Osteocyte (in vitro differentiated cells): ENCODE results near the gene ADAMTSL3. TPM values are rescaled to one million over a fixed set of nuclear protein-coding genes. Genes with fewer than 3 reads are reported as not detected.

Source experiments
- DNase-seq: peaks from one replicate; pipeline ENCODE4 v3.0.0; 2021; ENCODE audit warnings: mixed read lengths; ENCODE audit not compliant: unreplicated experiment; ENCODE audit errors: extremely low spot score
- H3K27ac Mint-ChIP-seq: one replicate; pipeline ENCODE4 v1.8.0; 2021; ENCODE audit warnings: mild to moderate bottlenecking, mixed read lengths; ENCODE audit not compliant: unreplicated experiment
- H3K27me3 Mint-ChIP-seq: one replicate; pipeline ENCODE4 v1.8.0; 2021; ENCODE audit warnings: mixed read lengths; ENCODE audit not compliant: unreplicated experiment
- H3K36me3 Mint-ChIP-seq: one replicate; pipeline ENCODE4 v1.8.0; 2021; ENCODE audit warnings: mixed read lengths; ENCODE audit not compliant: unreplicated experiment
- H3K4me1 Mint-ChIP-seq: one replicate; pipeline ENCODE4 v1.8.0; 2021; ENCODE audit warnings: mixed read lengths; ENCODE audit not compliant: unreplicated experiment
- H3K4me3 Mint-ChIP-seq: one replicate; pipeline ENCODE4 v1.8.0; 2021; ENCODE audit warnings: mild to moderate bottlenecking, moderate library complexity, mixed read lengths; ENCODE audit not compliant: unreplicated experiment
- H3K9me3 Mint-ChIP-seq: one replicate; pipeline ENCODE4 v1.8.0; 2021; ENCODE audit warnings: mixed read lengths; ENCODE audit not compliant: unreplicated experiment
- CTCF ChIP-seq: fragments of 200-600 bp; sonication (generic); IDR thresholded peaks from 2 replicates; pipeline ENCODE4 v1.5.0; 2021; ENCODE audit warnings: antibody characterized with exemption, mild to moderate bottlenecking, moderate library complexity
- total RNA-seq: library from RNA; stranded (reverse); gene quantifications from 2 replicates; pipeline ENCODE4 v1.2.1, GENCODE V29; 2021

The ADAMTSL3 gene
- total RNA-seq, 1 donor from 2014 or later: not detected

- no peak for TF ChIP-seq CTCF
- H3K4me1 Mint-ChIP-seq: no peaks in the 10 kb centered on the region
- no peak overlapping the region for H3K4me3 Mint-ChIP-seq
- DNase-seq: no peak
- no peak overlapping the region for H3K27ac Mint-ChIP-seq
- no peaks in the 10 kb centered on the region for H3K27me3 Mint-ChIP-seq
- H3K36me3 Mint-ChIP-seq: no peaks in the 10 kb centered on the region
- H3K9me3 Mint-ChIP-seq: peaks cover 7% of the 10 kb centered on the region
Observed at GRCh38 chr15:83848315-83849050, 194.6 kb downstream of the ADAMTSL3 start.

- H3K27ac Mint-ChIP-seq: no peak overlapping the region
- H3K9me3 Mint-ChIP-seq: peaks cover 7% of the 10 kb centered on the region
- DNase-seq: no peak
- no peaks in the 10 kb centered on the region for H3K36me3 Mint-ChIP-seq
- H3K4me1 Mint-ChIP-seq: no peaks in the 10 kb centered on the region
- H3K27me3 Mint-ChIP-seq: no peaks in the 10 kb centered on the region
- TF ChIP-seq CTCF: no peak
- no peak overlapping the region for H3K4me3 Mint-ChIP-seq
Observed at GRCh38 chr15:83850015-83850414, 196.1 kb downstream of the ADAMTSL3 start.

- no peak for DNase-seq
- H3K36me3 Mint-ChIP-seq: no peaks in the 10 kb centered on the region
- H3K4me1 Mint-ChIP-seq: no peaks in the 10 kb centered on the region
- H3K9me3 Mint-ChIP-seq: peaks cover under 1% of the 10 kb centered on the region
- H3K27ac Mint-ChIP-seq: no peak overlapping the region
- H3K4me3 Mint-ChIP-seq: no peak overlapping the region
- no peaks in the 10 kb centered on the region for H3K27me3 Mint-ChIP-seq
- TF ChIP-seq CTCF: no peak
Observed at GRCh38 chr15:83850501-83851245, 196.8 kb downstream of the ADAMTSL3 start.

- Mint-ChIP-seq H3K4me3 (no peak overlapping the region), H3K36me3 (no peaks in the 10 kb centered on the region), H3K27ac (no peak overlapping the region), H3K9me3 (no peaks in the 10 kb centered on the region), H3K27me3 (no peaks in the 10 kb centered on the region), H3K4me1 (no peaks in the 10 kb centered on the region)
- no peak for TF ChIP-seq CTCF
- no peak for DNase-seq
Observed at GRCh38 chr15:83853232-83853631, 199.3 kb downstream of the ADAMTSL3 start.

GRCh38 chr15:83854321-83854720 is 200.4 kb downstream of the ADAMTSL3 start:
- H3K27me3 Mint-ChIP-seq: no peaks in the 10 kb centered on the region
- no peak for DNase-seq
- no peak overlapping the region for H3K4me3 Mint-ChIP-seq
- no peaks in the 10 kb centered on the region for H3K9me3 Mint-ChIP-seq
- H3K27ac Mint-ChIP-seq: no peak overlapping the region
- no peak for TF ChIP-seq CTCF
- no peaks in the 10 kb centered on the region for H3K4me1 Mint-ChIP-seq
- no peaks in the 10 kb centered on the region for H3K36me3 Mint-ChIP-seq
